Ureter (tissue), 1 donor: ENCODE data around the gene GNAT1. TPM values are rescaled to one million over a fixed set of nuclear protein-coding genes. Genes with fewer than 3 reads are reported as not detected.
A peak's percentile ranks its signal among the peaks of the same experiment; 100 is the strongest.
"Not testable (repeated sequence)": the region's sequence is repeated elsewhere in the genome, so short reads cannot be mapped to it uniquely, and the experiment has no call there.

ENCODE experiments used
- DNase-seq: peaks from one replicate; pipeline ENCODE4 v3.0.0-alpha.2; 2020; ENCODE audit warnings: low spot score
- total RNA-seq: library from RNA; stranded (reverse); gene quantifications from one replicate; pipeline ENCODE4 v1.2.4, GENCODE V29; 2023
- donor health status: DM: yes; HTN: yes; CAD: no.

Gene GNAT1
- total RNA-seq, 1 donor from 2014 or later, result not detected

DNA sequence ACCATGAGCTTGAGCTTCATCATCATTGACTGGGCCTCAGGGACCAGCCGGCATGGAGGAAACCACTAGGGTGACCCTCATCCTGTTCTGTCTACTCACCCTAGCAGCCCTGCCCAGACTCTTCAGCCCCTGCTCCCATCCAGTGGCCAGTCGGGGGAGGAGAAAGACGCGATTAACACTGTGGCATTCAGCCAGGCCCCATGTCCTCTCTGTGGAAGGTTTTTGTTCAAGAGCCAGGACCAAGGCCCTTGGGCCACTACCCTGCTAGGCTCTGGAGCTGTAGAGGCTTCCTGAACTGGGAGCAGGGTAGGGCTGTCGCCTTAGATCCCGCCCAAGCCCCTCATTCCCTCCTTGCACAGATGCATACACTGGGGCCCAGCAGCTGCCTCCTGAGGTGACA, 28.7 kb downstream of the GNAT1 start:
- DNase-seq, result no peak

GRCh38 chr3:50221051-50221410, 29.6 kb downstream of the GNAT1 start:
- DNase-seq, result no peak

DNA sequence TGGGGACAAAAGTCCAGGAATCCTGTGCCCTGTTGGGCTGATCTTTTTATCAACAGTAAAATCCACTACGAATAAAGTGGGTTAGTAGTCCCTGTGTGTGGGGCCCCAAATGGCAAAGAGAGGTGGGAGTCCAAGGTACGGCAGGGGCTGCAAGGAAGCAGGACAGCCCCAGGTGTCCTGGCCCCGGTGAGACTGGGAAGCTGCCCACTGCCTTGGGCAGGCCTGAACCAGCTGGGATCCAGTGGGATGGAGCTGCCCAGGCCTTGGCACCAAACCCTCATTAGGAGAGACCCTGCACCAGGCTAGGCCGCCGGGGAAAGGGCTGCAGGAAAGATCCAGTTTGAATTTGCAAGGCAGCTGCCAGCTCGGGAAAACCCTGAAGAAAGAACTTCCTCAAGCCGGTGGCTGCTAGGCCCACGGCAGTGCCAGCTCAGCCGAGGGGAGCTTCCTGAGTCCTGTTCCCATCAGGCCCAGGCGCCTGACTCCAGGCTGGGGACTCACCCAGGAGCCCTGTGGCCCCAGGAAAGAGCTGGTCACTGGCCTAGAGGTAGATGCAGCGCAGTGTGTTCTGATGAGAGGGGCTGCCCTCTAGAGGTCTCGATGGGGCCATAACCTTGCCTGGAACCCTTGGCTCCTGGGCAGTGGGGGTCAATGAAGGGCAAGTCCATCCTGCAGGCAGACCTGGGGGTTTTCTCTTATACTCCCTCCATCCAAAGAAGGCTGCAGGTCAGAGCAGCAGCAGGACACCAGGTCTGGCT, 30.2 kb downstream of the GNAT1 start:
- no peak for DNase-seq

DNA sequence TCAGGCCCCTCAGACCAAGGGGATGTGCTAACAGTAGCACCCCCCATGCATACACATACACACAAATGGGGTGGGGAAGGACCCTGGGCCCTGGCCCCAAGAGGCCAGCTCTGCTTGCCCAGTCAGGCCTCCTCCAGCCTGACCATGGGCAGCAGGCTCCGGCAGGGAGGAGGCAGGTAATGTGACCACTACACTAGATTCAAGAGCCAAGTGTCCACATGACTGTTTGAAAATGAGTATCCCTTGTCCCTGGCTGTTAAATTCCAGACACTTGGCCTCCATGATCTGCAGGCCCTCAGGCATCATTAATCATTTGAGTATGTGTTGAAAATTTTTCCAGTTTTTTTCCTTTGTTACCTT, 30.7 kb downstream of the GNAT1 start:
- DNase-seq, result no peak

DNA sequence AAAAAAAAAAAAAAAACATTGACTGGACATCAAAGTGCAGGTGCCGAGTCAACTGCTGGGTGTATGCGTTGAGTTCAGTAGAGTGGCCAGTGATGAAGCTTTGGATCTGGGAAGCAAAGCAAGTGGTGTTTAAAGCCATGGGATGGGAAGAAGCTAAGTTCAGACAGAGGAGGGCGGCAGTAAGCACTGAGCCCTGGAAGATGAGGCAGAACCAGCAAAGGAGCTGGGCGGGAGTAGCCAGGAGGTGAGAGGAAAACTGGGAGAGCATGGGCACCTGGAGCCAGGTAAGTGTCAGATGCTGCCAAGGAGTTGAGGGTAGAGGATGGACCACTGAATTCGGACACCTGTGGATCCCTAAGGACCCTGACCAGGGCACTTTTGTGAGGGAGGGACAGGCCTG, 33.2 kb downstream of the GNAT1 start:
- DNase-seq, result no peak

GRCh38 chr3:50226888-50227389, 35.5 kb downstream of the GNAT1 start:
- DNase-seq, result peak; percentile 66

- DNase-seq, result peak; percentile 92
Measured at GRCh38 chr3:50227390-50228183, 36.2 kb downstream of the GNAT1 start.

DNA sequence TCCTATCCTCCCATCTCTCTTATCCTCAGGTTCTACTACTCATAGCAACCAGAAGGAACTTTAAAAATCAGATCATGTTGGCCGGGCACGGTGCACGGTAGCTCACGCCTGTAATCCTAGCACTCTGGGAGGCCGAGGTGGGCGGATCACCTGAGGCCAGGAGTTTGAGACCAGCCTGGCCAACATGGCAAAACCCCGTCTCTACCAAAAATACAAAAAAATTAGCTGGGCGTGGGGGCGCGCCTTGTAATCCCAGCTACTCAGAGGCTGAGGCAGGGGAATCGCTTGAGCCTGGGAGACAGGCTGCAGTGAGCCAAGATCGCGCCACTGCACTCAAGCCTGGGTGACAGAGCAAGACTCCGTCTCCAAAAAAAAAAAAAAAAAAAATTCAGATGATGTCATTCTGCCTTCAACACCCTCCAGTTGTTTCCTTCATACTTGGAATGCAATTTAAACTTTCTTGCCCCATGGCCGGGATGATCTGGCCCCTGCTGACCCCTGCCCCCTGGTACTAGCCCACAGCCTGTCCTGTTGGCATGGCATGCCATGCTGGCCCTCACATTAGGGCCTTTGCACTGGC, 36.9 kb downstream of the GNAT1 start:
- DNase-seq, result not testable (repeated sequence)

DNA sequence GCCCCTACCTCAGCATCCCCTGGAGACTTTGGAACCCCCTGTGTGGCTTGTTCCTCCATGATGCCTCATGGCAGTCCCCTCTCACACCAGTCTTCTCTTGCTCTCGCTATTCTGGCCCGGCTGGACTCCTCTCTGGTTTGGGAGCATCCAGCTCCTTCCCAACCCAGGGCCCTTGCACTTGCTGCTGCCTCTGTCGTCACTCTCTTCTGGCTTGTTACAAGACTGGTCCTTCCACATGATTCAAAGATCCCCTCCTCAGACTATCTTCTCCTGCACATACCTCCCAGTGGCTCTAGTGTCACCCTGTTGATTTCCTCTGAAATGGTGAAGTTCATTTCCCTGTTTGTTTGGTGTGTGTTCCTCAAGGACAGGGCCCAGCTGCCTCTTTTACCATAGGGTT, 38.1 kb downstream of the GNAT1 start:
- no peak for DNase-seq

DNA sequence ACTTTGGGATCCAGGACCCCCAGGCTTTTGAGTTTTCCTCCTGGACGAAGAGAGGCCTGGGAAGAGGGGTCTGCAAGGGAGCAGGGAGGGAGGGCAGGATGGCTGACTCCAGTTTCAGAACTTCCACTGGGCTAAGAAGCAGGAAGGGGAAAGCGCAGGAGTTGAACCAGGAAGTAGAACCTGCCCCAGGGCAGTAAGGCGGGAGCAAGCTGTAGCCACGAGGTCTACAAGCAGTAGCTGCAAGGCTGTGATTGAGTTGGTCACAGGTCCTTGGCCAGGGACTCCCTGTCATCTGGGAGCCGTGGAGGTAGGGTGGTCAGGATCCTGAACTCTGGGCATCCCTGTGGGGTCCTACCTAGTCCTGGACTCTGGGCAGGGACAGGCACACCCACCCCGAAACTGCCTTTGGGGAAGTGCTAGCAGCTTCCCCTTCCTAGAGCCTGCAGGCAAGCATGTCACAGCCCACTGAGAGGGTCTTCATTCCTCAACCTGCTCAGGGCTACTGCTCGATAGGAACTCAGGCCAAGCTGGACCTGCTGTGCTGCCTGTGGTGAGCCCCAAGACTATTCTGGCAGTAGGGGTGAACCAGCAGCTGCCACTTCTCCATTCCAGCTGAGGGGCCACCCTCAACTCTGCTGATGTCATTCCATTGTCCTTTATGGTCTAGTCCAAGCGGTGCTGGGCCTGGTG, 38.8 kb downstream of the GNAT1 start:
- DNase-seq, result no peak

GRCh38 chr3:50230794-50231125, 39.4 kb downstream of the GNAT1 start:
- DNase-seq, result no peak

- DNase-seq, result no peak
Measured at GRCh38 chr3:50231581-50231980, 40.2 kb downstream of the GNAT1 start.

- no peak for DNase-seq
Measured at GRCh38 chr3:50232303-50232702, 40.9 kb downstream of the GNAT1 start.

DNA sequence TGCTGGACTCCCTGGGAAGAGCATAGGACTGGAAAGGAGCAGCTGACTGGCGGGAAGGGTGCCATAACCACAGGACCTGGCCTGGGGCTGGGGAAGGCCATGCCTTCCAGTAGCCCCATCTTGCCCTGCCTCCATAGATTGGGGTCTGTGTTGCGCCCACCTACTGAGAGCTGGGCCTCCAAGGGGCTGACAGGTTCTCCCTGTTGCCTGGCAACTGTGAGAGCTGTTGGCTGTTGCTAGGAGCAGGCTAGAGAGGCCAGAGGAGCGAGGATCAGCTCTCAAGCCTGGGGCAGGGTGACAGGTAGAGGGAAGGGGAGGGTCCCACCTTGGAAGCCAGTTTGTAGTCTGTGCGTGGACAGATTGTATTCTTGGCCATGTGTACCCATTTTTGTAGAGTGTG, 41.8 kb downstream of the GNAT1 start:
- DNase-seq, result no peak

DNA sequence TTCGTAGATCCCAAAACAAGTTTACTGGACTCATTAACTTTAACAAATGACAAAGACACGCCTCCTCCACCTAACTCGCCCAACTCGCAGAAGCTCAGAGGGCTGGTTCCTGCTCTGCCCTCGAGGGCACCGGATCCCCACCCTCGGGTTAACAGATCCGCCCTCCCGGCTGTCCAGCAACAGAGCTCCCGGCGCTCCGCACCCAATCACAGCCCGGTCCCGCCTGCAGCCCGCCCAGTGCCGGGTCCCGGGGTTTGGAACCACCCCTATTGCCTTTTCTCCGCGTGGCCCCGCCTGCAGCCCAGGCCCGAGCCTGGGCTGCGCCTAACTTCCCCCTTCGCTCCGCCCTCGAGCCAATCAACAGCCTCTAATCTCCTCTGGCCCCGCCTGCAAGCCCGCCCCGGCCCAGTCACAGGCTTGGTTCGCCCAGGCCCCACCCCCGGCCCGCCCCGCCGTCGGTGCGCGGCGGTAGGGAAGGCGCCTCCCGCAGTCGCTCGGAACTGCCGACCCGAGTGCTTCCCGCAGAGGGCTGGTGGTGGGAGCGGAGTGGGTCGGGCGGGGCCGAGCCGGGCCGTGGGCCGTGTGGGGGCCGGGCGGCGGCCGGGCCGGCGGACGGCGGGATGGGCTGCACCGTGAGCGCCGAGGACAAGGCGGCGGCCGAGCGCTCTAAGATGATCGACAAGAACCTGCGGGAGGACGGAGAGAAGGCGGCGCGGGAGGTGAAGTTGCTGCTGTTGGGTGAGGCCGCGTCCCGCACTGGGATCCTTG, 44.5 kb downstream of the GNAT1 start, which contains the start of gene GNAI2:
Gene GNAI2 (plus strand): TSS at position 489 of the 768 bp plus-strand sequence. CDS start 132 bp downstream, at position 621.
- peak; percentile 99 for DNase-seq

GRCh38 chr3:50236484-50237132, 45.2 kb downstream of the GNAT1 start:
- DNase-seq, result no peak

DNA sequence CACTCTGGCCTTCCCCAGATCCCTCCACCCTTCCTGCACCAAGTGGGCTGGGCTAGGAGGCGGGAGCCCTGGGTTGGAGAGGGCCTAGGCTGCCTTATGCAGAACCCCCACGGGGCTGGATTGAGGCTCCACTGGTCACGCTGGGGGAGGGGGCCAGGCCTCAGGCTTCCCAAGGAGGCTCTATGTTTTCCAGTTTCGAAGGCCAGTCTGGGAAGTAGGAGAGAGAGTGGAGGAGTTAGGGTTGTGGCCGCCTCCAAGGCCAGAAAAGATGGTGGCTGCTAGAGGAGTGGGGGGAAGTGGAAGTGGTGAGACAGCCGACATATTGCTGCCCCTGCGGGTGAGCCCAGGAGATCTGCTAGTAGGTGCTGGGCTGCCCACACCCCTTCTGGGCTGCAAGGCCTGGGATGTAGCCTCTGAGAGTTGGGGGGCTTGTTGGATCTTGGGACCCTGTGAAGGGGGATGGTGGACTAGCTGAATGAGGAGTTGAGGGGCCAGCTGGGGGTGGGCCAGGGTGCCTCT, 45.8 kb downstream of the GNAT1 start:
- DNase-seq, result peak; percentile 61

DNA sequence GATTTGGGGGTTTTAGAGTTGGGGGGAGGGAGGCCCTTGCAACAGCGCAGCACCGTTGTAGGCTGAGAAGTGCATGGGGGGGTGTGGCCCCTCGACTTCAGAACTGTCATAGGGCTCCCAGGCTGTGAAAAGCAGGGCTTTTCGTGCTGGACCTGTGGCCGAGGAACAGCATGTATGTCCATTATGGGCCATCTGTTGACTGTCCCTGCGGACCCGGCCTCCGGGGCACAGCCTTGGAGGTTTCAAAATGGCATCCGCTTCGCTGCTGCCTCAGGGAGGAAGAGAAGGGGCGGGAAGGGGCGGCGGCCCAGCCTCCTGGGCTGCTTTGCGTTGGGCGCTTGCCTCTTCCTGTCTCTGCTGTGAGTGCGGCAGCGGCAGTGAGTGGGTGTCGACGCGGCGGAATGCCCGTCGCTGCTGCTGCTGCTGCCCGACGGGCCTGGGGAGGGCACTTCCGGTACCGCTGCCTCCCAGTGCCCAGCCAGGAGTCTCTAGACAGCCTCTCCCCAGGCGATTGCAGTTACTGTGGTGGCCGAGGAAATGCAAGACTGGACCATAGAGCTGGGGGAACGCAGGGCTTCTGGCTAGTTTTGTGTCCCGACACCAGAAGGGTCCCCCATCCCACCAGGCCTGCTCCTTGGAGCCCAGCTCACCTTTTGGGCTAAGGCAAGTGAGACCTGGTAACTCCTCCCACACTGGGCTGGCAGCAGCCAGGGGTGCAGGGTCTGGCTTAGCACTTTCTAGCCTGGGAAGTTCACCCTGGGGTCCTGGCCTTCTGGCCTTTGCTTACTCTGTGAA, 46.5 kb downstream of the GNAT1 start:
- peak; percentile 90 for DNase-seq

- peak; percentile 91 for DNase-seq
Measured at GRCh38 chr3:50238549-50239026, 47.2 kb downstream of the GNAT1 start.

GRCh38 chr3:50239649-50240048, 48.2 kb downstream of the GNAT1 start:
- DNase-seq, result no peak
